ENCODE measurements around the gene COPS3.

COPS3 gene

DNA sequence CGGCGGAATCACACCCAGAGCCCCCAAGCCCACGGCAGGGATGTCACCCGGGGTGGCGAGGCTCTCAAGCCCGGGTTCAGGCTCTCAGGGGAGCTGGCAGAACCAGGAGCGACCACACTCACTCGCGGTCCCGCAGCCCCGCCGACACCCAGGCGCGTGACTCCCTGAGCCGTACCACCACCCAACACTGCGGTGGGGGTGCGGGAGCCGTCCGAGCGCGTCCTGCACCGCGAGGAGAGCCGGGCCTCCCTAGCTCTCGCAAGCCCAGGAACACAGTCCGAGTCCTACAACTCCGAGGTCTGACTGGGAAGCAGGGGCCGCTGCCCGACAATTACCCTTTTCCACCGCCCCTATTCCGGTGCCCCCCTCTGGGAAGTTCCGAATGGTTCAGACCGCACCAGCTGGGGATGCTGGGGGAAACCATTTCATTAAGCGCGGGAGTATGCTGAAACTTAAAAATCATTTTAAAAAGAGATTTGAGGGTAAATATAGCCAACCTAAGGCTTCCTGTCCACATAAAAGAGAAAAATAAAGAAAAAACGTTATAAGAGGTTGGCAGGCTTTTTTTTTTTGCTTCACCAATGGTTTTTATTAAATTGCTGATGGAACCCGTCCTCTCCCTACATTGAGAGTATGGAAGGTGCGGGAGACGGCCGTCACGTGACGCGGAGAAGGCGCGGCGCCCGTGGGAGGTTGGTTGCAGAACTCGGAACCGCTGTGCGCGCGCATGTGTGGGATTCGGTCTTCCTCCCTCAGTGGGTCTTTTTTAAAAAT is 43.8 kb downstream of the COPS3 start, which contains the start of gene FLCN:
Gene FLCN (minus strand): TSS at position 143 of the 774 bp plus-strand sequence. CDS start 9,031 bp downstream, outside the sequence.
- H3K4me3 Mint-ChIP-seq, result peak within 1 kb of the TSS; percentile 97
- no peaks in the 10 kb centered on the region for H3K36me3 Mint-ChIP-seq
- no peaks in the 10 kb centered on the region for H3K27me3 Mint-ChIP-seq
- peaks cover 32% of the 10 kb centered on the region for H3K4me1 Mint-ChIP-seq (ENCODE audit: low read depth)
- no peaks in the 10 kb centered on the region for H3K9me3 Mint-ChIP-seq (ENCODE audit: low read depth)
- H3K27ac Mint-ChIP-seq, result peak within 1 kb of the TSS; percentile 99

DNA sequence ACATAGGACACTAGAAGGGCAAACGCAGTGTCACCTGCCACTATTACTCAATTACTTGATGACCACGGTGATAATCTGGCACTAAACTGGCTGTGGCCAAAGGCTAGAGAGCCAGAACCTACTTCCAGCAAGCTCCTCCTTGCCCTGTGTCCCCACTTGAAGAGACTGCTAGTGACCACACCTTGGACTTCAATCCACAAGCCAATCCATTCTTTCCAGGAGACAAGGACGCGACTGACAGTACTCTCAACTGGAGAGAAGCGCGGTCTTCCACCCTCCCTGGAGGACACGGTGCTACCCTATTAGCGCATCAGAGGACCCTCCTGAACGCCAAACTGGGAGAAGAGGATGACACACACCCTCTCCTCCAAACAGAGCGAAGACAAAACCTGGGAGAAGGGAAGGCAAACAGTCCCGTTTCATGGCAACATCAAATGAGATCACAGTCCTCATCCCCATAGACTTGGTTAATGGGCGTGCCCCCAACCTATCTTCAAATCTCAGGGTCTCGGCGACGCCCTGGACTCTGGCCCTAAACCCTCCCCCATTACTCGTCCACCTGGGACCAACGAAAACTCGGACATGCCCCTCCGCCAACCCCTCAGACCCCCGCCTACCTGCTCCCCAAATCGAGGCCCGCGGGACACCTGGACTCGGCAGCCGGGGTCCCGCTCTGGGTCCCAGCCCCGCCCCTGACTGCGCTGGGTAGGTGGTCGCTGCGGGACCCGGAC is 44.6 kb downstream of the COPS3 start:
- H3K36me3 Mint-ChIP-seq, result no peaks in the 10 kb centered on the region
- peak overlapping the region; percentile 97 for H3K4me3 Mint-ChIP-seq
- no peaks in the 10 kb centered on the region for H3K9me3 Mint-ChIP-seq (ENCODE audit: low read depth)
- peaks cover 32% of the 10 kb centered on the region for H3K4me1 Mint-ChIP-seq (ENCODE audit: low read depth)
- H3K27ac Mint-ChIP-seq, result peak overlapping the region; percentile 99
- H3K27me3 Mint-ChIP-seq, result no peaks in the 10 kb centered on the region

- Mint-ChIP-seq H3K27me3 (no peaks in the 10 kb centered on the region), H3K9me3 (ENCODE audit: low read depth) (no peaks in the 10 kb centered on the region), H3K4me1 (ENCODE audit: low read depth) (peaks cover 32% of the 10 kb centered on the region), H3K4me3 (peak overlapping the region; percentile 97), H3K36me3 (no peaks in the 10 kb centered on the region), H3K27ac (peak overlapping the region; percentile 99)
Measured at GRCh38 chr17:17235212-17236174, 45.6 kb downstream of the COPS3 start.

DNA sequence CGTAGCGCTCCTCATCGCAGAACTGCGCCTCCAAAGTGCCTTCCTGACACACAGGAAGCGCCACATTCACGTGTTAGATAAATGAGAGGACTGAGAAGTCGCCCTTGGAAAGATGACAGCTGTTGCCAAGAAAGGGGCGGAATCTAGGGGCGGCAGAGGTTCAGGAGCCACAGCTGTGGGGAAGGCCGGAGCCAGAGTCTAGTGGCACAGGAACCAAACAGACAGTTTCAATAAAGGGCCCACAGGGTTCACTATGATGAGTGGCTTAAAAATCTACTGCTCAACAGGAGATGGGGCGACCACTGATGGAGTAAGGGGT is 48.8 kb downstream of the COPS3 start:
- no peaks in the 10 kb centered on the region for H3K27me3 Mint-ChIP-seq
- peaks cover 21% of the 10 kb centered on the region for H3K4me1 Mint-ChIP-seq (ENCODE audit: low read depth)
- H3K36me3 Mint-ChIP-seq, result no peaks in the 10 kb centered on the region
- no peak overlapping the region for H3K27ac Mint-ChIP-seq
- H3K4me3 Mint-ChIP-seq, result no peak overlapping the region
- no peaks in the 10 kb centered on the region for H3K9me3 Mint-ChIP-seq (ENCODE audit: low read depth)

DNA sequence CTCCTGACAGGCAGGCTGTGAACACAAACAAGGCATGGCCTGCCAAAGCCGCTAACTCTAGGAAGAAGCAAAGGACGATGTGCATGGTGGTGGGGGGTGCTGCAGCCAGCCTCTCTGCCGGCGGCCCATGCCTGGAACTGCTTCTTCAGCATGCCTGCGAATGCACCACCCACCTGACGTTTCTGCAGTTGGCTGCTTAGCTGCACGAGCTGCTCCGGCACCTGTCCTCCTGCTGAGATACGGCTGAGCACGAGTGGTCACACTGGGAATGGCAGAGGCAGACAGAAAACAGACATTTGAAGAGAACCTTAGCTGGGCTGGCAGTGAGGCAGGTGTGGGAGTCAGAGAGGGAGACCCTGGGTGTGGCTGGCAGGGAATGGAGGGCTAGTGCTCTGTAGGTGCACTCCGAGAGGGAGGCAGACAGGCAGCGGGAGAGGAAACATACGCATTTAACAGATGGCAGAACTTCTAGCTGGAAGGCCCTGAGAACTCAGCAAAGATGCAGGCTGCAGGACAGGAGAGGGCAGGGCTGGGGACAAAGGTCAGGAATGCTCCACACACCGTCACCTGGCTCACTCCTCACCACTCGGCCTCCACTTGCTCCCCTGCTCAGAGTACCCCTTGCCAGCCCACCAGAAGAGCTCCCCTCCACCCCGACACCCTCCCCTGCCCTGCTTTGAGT is 49.3 kb downstream of the COPS3 start:
- peaks cover 21% of the 10 kb centered on the region for H3K4me1 Mint-ChIP-seq (ENCODE audit: low read depth)
- H3K27ac Mint-ChIP-seq, result no peak overlapping the region
- no peaks in the 10 kb centered on the region for H3K27me3 Mint-ChIP-seq
- no peaks in the 10 kb centered on the region for H3K9me3 Mint-ChIP-seq (ENCODE audit: low read depth)
- H3K4me3 Mint-ChIP-seq, result no peak overlapping the region
- H3K36me3 Mint-ChIP-seq, result no peaks in the 10 kb centered on the region

DNA sequence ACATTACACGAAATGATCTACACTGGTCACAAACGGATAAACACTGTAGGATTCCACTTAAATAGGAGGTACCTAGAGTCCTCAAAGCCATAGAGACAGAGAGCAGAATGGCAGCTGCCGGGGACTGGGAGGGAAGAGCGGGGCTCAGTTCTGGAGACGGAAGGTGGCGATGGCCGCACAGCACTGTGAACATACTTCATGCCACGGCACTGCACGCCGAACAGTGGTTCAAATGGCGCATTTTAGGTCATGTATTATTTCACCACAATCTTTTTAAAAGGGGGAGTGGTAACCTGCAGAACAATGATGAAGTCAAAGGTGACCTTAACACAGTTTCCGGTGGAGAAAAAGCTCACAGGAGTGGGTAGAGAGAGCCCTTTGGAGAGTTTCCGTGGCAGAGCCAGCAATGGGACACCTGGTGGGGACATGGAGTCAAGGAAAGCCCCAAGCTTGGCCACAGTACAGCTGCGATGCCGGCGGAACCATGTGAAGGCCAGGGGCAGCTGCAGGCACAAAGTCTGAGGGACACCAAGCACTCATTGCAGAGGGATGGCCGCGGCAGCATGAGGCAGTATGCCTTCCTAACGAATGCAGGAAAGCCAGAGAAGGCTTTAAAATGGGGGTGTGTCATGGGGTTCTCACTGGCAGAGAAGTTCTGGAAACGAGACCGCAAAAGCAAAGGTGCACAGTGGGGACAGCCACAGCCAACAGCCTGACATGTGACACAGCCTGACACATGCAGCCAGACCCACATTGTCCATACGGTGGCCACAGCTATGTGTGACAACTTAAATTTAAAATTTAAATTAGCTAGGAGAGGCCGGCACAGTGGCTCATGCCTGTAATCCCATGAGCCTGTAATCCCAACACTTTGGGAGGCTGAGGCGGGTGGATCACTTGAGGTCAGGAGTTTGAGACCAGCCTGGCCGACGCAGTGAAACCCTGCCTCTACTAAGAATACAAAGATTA is 51.3 kb downstream of the COPS3 start:
- no peaks in the 10 kb centered on the region for H3K9me3 Mint-ChIP-seq (ENCODE audit: low read depth)
- no peaks in the 10 kb centered on the region for H3K27me3 Mint-ChIP-seq
- H3K4me3 Mint-ChIP-seq, result no peak overlapping the region
- peaks cover 6% of the 10 kb centered on the region for H3K4me1 Mint-ChIP-seq (ENCODE audit: low read depth)
- H3K36me3 Mint-ChIP-seq, result no peaks in the 10 kb centered on the region
- H3K27ac Mint-ChIP-seq, result no peak overlapping the region

DNA sequence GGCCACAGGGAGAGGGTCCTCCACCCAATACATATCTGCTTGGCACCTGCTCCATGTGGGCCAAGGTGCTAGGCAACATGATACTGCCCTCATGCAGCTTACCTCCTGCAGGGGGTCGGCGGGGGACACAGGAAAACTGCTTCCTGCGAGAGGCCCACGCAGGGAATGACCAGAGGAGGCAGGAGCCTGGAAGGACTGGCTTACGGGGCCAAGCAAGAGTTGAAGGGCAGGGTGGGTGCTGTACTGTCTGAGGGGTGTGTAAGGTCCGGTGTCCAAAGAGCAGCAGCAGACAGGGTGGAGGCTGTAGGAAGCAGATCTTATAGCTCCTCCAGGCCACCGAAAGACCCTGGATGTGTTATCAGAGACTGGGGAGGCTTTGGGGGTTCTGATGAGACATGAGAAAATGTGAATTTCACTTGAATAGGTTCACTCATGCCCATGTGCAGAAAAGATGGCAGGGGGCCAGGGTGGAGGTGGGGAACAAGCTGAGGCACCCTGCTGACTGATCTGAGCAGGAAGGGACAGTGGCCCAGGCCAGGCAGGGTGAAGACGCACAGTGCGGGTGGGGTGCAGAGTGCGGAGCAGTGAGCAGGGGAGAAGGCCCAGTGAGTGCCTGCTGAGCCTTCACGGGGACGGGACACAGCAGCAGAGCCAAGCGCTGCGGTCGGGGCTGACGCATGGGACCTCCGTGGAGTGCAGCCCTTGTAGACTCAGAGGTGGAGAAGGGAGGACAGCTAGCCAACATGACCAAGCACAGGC is 52.3 kb downstream of the COPS3 start:
- no peak overlapping the region for H3K4me3 Mint-ChIP-seq
- H3K27me3 Mint-ChIP-seq, result no peaks in the 10 kb centered on the region
- H3K4me1 Mint-ChIP-seq (ENCODE audit: low read depth), result peaks cover 4% of the 10 kb centered on the region
- no peak overlapping the region for H3K27ac Mint-ChIP-seq
- H3K36me3 Mint-ChIP-seq, result no peaks in the 10 kb centered on the region
- H3K9me3 Mint-ChIP-seq (ENCODE audit: low read depth), result no peaks in the 10 kb centered on the region

DNA sequence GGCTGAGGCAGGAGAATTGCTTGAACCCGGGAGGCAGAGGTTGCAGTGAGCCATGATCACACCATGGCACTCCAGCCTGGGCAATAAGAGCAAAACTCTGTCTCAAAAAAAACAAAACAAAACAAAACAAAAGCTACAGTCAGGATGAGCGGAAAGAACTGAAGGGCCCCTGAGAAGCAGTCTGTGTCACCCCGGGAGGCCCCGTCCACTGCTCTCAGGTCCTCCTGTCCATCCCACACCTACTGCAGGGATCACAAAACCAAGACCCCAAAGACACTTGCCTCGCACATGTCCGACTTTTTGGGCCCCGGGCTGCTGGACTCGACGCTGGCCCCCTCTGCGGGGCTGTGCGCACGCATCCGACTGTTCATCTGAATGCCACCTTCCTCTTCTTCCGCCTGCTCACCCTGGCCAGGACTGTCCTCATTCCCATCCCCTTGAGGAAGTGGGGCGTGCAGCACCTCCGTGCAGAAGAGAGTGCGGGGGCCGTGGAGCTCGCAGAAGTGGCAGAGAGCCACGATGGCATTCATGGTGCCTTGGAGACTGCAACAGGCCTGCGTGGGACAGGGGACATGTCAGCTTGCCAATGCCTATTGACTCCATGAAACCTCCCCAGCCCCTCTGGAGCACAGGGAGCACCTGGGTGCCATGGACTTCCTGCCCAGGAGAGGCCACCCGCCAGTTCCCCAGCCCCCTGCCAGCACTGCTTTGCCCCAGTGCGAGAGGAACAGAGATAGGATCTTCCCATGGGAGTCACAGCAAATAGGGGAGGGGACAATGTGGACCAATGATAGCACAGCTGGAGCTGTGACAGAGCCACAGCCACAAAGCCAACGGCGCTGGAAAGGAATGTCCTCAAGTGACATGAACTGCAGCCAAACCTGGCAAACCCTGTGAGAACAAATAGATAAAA is 53.2 kb downstream of the COPS3 start:
- H3K27ac Mint-ChIP-seq, result no peak overlapping the region
- peaks cover 4% of the 10 kb centered on the region for H3K4me1 Mint-ChIP-seq (ENCODE audit: low read depth)
- no peaks in the 10 kb centered on the region for H3K27me3 Mint-ChIP-seq
- no peaks in the 10 kb centered on the region for H3K9me3 Mint-ChIP-seq (ENCODE audit: low read depth)
- H3K36me3 Mint-ChIP-seq, result no peaks in the 10 kb centered on the region
- no peak overlapping the region for H3K4me3 Mint-ChIP-seq

- H3K4me1 Mint-ChIP-seq (ENCODE audit: low read depth), result no peaks in the 10 kb centered on the region
- no peaks in the 10 kb centered on the region for H3K36me3 Mint-ChIP-seq
- H3K9me3 Mint-ChIP-seq (ENCODE audit: low read depth), result no peaks in the 10 kb centered on the region
- H3K4me3 Mint-ChIP-seq, result no peak overlapping the region
- no peaks in the 10 kb centered on the region for H3K27me3 Mint-ChIP-seq
- H3K27ac Mint-ChIP-seq, result no peak overlapping the region
Measured at GRCh38 chr17:17226451-17227265, 54.4 kb downstream of the COPS3 start.

DNA sequence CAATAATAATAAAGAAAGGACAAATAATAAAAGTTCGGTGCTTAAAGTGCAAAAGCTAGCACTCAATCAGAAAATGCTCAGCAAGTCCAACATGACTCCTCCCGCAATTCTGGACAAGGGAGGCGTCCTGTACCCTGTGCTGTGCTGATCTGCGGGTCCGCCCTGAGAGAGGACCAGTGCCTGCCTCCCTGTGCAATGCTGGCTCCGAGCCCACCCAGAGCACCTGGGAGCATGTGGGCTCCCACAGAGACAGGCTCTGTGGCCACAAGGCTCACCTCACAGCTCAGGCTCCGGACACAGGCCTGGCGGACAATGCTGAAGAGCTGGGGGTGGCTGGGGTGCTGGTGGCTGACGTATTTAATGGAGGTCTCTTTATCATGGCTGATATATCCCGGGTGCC is 55.1 kb downstream of the COPS3 start:
- H3K27ac Mint-ChIP-seq, result no peak overlapping the region

DNA sequence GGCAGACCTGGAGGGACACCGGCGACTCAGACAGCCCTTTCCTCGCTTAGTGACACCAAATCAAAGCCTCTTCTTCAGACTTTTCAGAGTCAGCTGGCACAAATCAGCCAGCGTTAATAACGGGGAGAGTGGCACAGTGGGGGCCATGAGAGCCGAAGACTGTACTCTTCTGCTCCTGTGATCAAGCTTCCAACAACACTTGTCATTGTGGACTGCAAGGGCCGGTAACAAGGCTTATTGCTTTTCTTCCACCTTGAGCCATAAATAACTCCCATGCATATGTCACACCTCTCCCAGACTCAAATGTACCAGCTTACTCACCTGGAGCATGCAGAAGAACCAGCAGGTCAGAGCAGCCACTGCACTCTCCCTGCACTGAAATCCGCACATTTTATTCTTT is 56.9 kb downstream of the COPS3 start:
- Mint-ChIP-seq H3K4me3 (no peak overlapping the region), H3K9me3 (ENCODE audit: low read depth) (no peaks in the 10 kb centered on the region), H3K4me1 (ENCODE audit: low read depth) (no peaks in the 10 kb centered on the region), H3K27me3 (no peaks in the 10 kb centered on the region), H3K36me3 (no peaks in the 10 kb centered on the region), H3K27ac (no peak overlapping the region)

More for the DNA sequence above, 55.1 kb downstream of the COPS3 start:
- Mint-ChIP-seq H3K27me3 (no peaks in the 10 kb centered on the region), H3K4me3 (no peak overlapping the region), H3K36me3 (no peaks in the 10 kb centered on the region), H3K9me3 (ENCODE audit: low read depth) (no peaks in the 10 kb centered on the region), H3K4me1 (ENCODE audit: low read depth) (no peaks in the 10 kb centered on the region)

DNA sequence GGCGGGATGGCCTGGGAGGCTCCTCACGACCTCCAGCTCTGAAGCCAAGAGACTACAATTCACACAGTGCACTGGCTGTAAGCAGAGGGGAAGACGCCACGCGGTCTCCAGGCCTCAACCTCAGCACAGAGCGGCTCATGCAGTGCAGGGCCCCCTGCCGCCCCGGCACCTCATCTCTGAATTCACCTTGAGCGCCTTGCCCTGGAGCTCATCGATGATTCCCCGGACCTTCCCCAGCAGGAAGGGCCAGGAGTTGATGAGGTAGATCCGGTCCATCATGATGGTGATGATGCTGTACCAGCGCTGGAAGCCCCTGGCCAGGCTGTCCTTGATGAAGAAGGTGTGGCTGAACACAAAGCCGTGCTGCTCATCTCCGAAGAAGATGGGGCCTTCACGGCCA is 57.3 kb downstream of the COPS3 start:
- H3K27ac Mint-ChIP-seq, result no peak overlapping the region
- no peaks in the 10 kb centered on the region for H3K27me3 Mint-ChIP-seq
- no peaks in the 10 kb centered on the region for H3K9me3 Mint-ChIP-seq (ENCODE audit: low read depth)
- H3K4me1 Mint-ChIP-seq (ENCODE audit: low read depth), result no peaks in the 10 kb centered on the region
- H3K36me3 Mint-ChIP-seq, result no peaks in the 10 kb centered on the region
- no peak overlapping the region for H3K4me3 Mint-ChIP-seq

Measured in activated naive CD8-positive, alpha-beta T cell (primary cell).